Measurements from ENCODE around the gene CACNA1A. TPM values are rescaled to one million over a fixed set of nuclear protein-coding genes. Genes with fewer than 3 reads are reported as not detected.

Gene CACNA1A
- total RNA-seq, 1 donor from 2014 or later: 0.52 TPM

- H3K4me1 ChIP-seq (ENCODE audit: control insufficient read depth in 3 of 3, insufficient read depth in 3 of 3, low read length in 3 of 3): no peaks in the 10 kb centered on the region
- no peaks in the 10 kb centered on the region for H3K36me3 ChIP-seq (ENCODE audit: control insufficient read depth in 3 of 3, insufficient read depth in 3 of 3, low read length in 3 of 3)
- no peak overlapping the region for H3K4me3 ChIP-seq (ENCODE audit: low read length in 3 of 3)
- peaks cover 0 to 8% (median 4%) of the 10 kb centered on the region in 3 donors for H3K27me3 ChIP-seq (ENCODE audit: control insufficient read depth in 3 of 3, insufficient read depth in 3 of 3, low read length in 3 of 3)
- H3K9ac ChIP-seq (ENCODE audit: low read depth in 1 of 3, low read length in 3 of 3): no peak overlapping the region
- no peak overlapping the region for H3K27ac ChIP-seq (ENCODE audit: low read depth, low read length)
- H3K9me3 ChIP-seq (ENCODE audit: control insufficient read depth in 3 of 3, low read length in 3 of 3): no peaks in the 10 kb centered on the region
Measured at GRCh38 chr19:13463296-13463695, 43.0 kb downstream of the CACNA1A start.

GRCh38 chr19:13461536-13461935, 44.7 kb downstream of the CACNA1A start:
- Histone ChIP-seq H3K27me3 (ENCODE audit: control insufficient read depth in 3 of 3, insufficient read depth in 3 of 3, low read length in 3 of 3) (peaks cover 0 to 8% (median 4%) of the 10 kb centered on the region in 3 donors), H3K4me3 (ENCODE audit: low read length in 3 of 3) (no peak overlapping the region)

GRCh38 chr19:13460045-13460444, 46.2 kb downstream of the CACNA1A start:
- no peaks in the 10 kb centered on the region for H3K36me3 ChIP-seq (ENCODE audit: control insufficient read depth in 3 of 3, insufficient read depth in 3 of 3, low read length in 3 of 3)
- H3K27ac ChIP-seq (ENCODE audit: low read depth, low read length): no peak overlapping the region
- H3K9me3 ChIP-seq (ENCODE audit: control insufficient read depth in 3 of 3, low read length in 3 of 3): no peaks in the 10 kb centered on the region
- no peaks in the 10 kb centered on the region for H3K4me1 ChIP-seq (ENCODE audit: control insufficient read depth in 3 of 3, insufficient read depth in 3 of 3, low read length in 3 of 3)
- peaks cover 0 to 8% (median 4%) of the 10 kb centered on the region in 3 donors for H3K27me3 ChIP-seq (ENCODE audit: control insufficient read depth in 3 of 3, insufficient read depth in 3 of 3, low read length in 3 of 3)
- no peak overlapping the region for H3K4me3 ChIP-seq (ENCODE audit: low read length in 3 of 3)
- H3K9ac ChIP-seq (ENCODE audit: low read depth in 1 of 3, low read length in 3 of 3): no peak overlapping the region

More at GRCh38 chr19:13461536-13461935, 44.7 kb downstream of the CACNA1A start:
- H3K36me3 ChIP-seq (ENCODE audit: control insufficient read depth in 3 of 3, insufficient read depth in 3 of 3, low read length in 3 of 3): no peaks in the 10 kb centered on the region
- no peaks in the 10 kb centered on the region for H3K9me3 ChIP-seq (ENCODE audit: control insufficient read depth in 3 of 3, low read length in 3 of 3)
- no peaks in the 10 kb centered on the region for H3K4me1 ChIP-seq (ENCODE audit: control insufficient read depth in 3 of 3, insufficient read depth in 3 of 3, low read length in 3 of 3)
- no peak overlapping the region for H3K9ac ChIP-seq (ENCODE audit: low read depth in 1 of 3, low read length in 3 of 3)
- H3K27ac ChIP-seq (ENCODE audit: low read depth, low read length): no peak overlapping the region

- H3K4me3 ChIP-seq (ENCODE audit: low read length in 3 of 3): no peak overlapping the region
- no peak overlapping the region for H3K9ac ChIP-seq (ENCODE audit: low read depth in 1 of 3, low read length in 3 of 3)
Measured at GRCh38 chr19:13459351-13459750, 46.9 kb downstream of the CACNA1A start.

GRCh38 chr19:13451434-13451995, 54.8 kb downstream of the CACNA1A start:
- H3K4me3 ChIP-seq (ENCODE audit: low read length in 3 of 3): no peak overlapping the region
- no peaks in the 10 kb centered on the region for H3K27me3 ChIP-seq (ENCODE audit: control insufficient read depth in 3 of 3, insufficient read depth in 3 of 3, low read length in 3 of 3)
- H3K4me1 ChIP-seq (ENCODE audit: control insufficient read depth in 3 of 3, insufficient read depth in 3 of 3, low read length in 3 of 3): no peaks in the 10 kb centered on the region
- H3K9ac ChIP-seq (ENCODE audit: low read depth in 1 of 3, low read length in 3 of 3): no peak overlapping the region
- H3K36me3 ChIP-seq (ENCODE audit: control insufficient read depth in 3 of 3, insufficient read depth in 3 of 3, low read length in 3 of 3): no peaks in the 10 kb centered on the region
- peaks cover 9 to 15% (median 12%) of the 10 kb centered on the region in 3 donors for H3K9me3 ChIP-seq (ENCODE audit: control insufficient read depth in 3 of 3, low read length in 3 of 3)
- no peak overlapping the region for H3K27ac ChIP-seq (ENCODE audit: low read depth, low read length)

More at GRCh38 chr19:13459351-13459750, 46.9 kb downstream of the CACNA1A start:
- H3K9me3 ChIP-seq (ENCODE audit: control insufficient read depth in 3 of 3, low read length in 3 of 3): no peaks in the 10 kb centered on the region
- H3K36me3 ChIP-seq (ENCODE audit: control insufficient read depth in 3 of 3, insufficient read depth in 3 of 3, low read length in 3 of 3): no peaks in the 10 kb centered on the region
- no peak overlapping the region for H3K27ac ChIP-seq (ENCODE audit: low read depth, low read length)
- peaks cover 0 to 8% (median 4%) of the 10 kb centered on the region in 3 donors for H3K27me3 ChIP-seq (ENCODE audit: control insufficient read depth in 3 of 3, insufficient read depth in 3 of 3, low read length in 3 of 3)
- H3K4me1 ChIP-seq (ENCODE audit: control insufficient read depth in 3 of 3, insufficient read depth in 3 of 3, low read length in 3 of 3): no peaks in the 10 kb centered on the region

GRCh38 chr19:13447978-13448377, 58.3 kb downstream of the CACNA1A start:
- no peak overlapping the region for H3K27ac ChIP-seq (ENCODE audit: low read depth, low read length)
- no peak overlapping the region for H3K9ac ChIP-seq (ENCODE audit: low read depth in 1 of 3, low read length in 3 of 3)
- H3K4me1 ChIP-seq (ENCODE audit: control insufficient read depth in 3 of 3, insufficient read depth in 3 of 3, low read length in 3 of 3): no peaks in the 10 kb centered on the region
- H3K27me3 ChIP-seq (ENCODE audit: control insufficient read depth in 3 of 3, insufficient read depth in 3 of 3, low read length in 3 of 3): no peaks in the 10 kb centered on the region
- no peaks in the 10 kb centered on the region for H3K36me3 ChIP-seq (ENCODE audit: control insufficient read depth in 3 of 3, insufficient read depth in 3 of 3, low read length in 3 of 3)
- H3K9me3 ChIP-seq (ENCODE audit: control insufficient read depth in 3 of 3, low read length in 3 of 3): peaks cover 9 to 15% (median 12%) of the 10 kb centered on the region in 3 donors
- H3K4me3 ChIP-seq (ENCODE audit: low read length in 3 of 3): no peak overlapping the region

- Histone ChIP-seq H3K27ac (ENCODE audit: low read depth, low read length) (no peak overlapping the region), H3K36me3 (ENCODE audit: control insufficient read depth in 3 of 3, insufficient read depth in 3 of 3, low read length in 3 of 3) (no peaks in the 10 kb centered on the region), H3K9ac (ENCODE audit: low read depth in 1 of 3, low read length in 3 of 3) (no peak overlapping the region), H3K27me3 (ENCODE audit: control insufficient read depth in 3 of 3, insufficient read depth in 3 of 3, low read length in 3 of 3) (no peaks in the 10 kb centered on the region), H3K4me3 (ENCODE audit: low read length in 3 of 3) (no peak overlapping the region), H3K9me3 (ENCODE audit: control insufficient read depth in 3 of 3, low read length in 3 of 3) (peaks cover 0 to 2% (median 0%) of the 10 kb centered on the region in 3 donors), H3K4me1 (ENCODE audit: control insufficient read depth in 3 of 3, insufficient read depth in 3 of 3, low read length in 3 of 3) (no peaks in the 10 kb centered on the region)
Measured at GRCh38 chr19:13441810-13442512, 64.3 kb downstream of the CACNA1A start.

GRCh38 chr19:13437919-13438618, 68.2 kb downstream of the CACNA1A start:
- Histone ChIP-seq H3K36me3 (ENCODE audit: control insufficient read depth in 3 of 3, insufficient read depth in 3 of 3, low read length in 3 of 3) (no peaks in the 10 kb centered on the region), H3K27me3 (ENCODE audit: control insufficient read depth in 3 of 3, insufficient read depth in 3 of 3, low read length in 3 of 3) (no peaks in the 10 kb centered on the region), H3K9me3 (ENCODE audit: control insufficient read depth in 3 of 3, low read length in 3 of 3) (peaks cover 0 to 2% (median 0%) of the 10 kb centered on the region in 3 donors), H3K27ac (ENCODE audit: low read depth, low read length) (no peak overlapping the region), H3K9ac (ENCODE audit: low read depth in 1 of 3, low read length in 3 of 3) (no peak overlapping the region), H3K4me3 (ENCODE audit: low read length in 3 of 3) (no peak overlapping the region), H3K4me1 (ENCODE audit: control insufficient read depth in 3 of 3, insufficient read depth in 3 of 3, low read length in 3 of 3) (no peaks in the 10 kb centered on the region)

GRCh38 chr19:13436352-13436751, 69.9 kb downstream of the CACNA1A start:
- H3K36me3 ChIP-seq (ENCODE audit: control insufficient read depth in 3 of 3, insufficient read depth in 3 of 3, low read length in 3 of 3): no peaks in the 10 kb centered on the region
- no peaks in the 10 kb centered on the region for H3K9me3 ChIP-seq (ENCODE audit: control insufficient read depth in 3 of 3, low read length in 3 of 3)
- no peaks in the 10 kb centered on the region for H3K27me3 ChIP-seq (ENCODE audit: control insufficient read depth in 3 of 3, insufficient read depth in 3 of 3, low read length in 3 of 3)
- no peak overlapping the region for H3K27ac ChIP-seq (ENCODE audit: low read depth, low read length)
- H3K4me1 ChIP-seq (ENCODE audit: control insufficient read depth in 3 of 3, insufficient read depth in 3 of 3, low read length in 3 of 3): no peaks in the 10 kb centered on the region
- no peak overlapping the region for H3K9ac ChIP-seq (ENCODE audit: low read depth in 1 of 3, low read length in 3 of 3)
- no peak overlapping the region for H3K4me3 ChIP-seq (ENCODE audit: low read length in 3 of 3)

All from skeletal muscle tissue (tissue), 4 donors.